NCI-H2029 (cell line): ENCODE data around the gene SPRYD3.
"Not testable (repeated sequence)": the region's sequence is repeated elsewhere in the genome, so short reads cannot be mapped to it uniquely, and the experiment has no call there.

Experiments
- DNase-seq: peaks from one replicate; lab custom pipeline; 2025; lab: John Stamatoyannopoulos, UW

Gene SPRYD3

GRCh38 chr12:53101931-53102781 is 23.0 kb upstream of the SPRYD3 start:
- DNase-seq = no peak

- DNase-seq = no peak
Measured at GRCh38 chr12:53101266-53101665, 22.1 kb upstream of the SPRYD3 start.

GRCh38 chr12:53100466-53101151 is 21.4 kb upstream of the SPRYD3 start:
- no peak for DNase-seq

- peak; percentile 54 for DNase-seq
Measured at GRCh38 chr12:53099071-53099882, 20.1 kb upstream of the SPRYD3 start.

GRCh38 chr12:53098354-53098981 is 19.3 kb upstream of the SPRYD3 start:
- no peak for DNase-seq

- no peak for DNase-seq
Measured at GRCh38 chr12:53097564-53098353, 18.6 kb upstream of the SPRYD3 start, which contains the start of gene IGFBP6. Gene IGFBP6 (plus strand): TSS chr12:53097667. CDS start chr12:53097718, 51 bp downstream.

GRCh38 chr12:53097207-53097563 is 18.0 kb upstream of the SPRYD3 start:
- DNase-seq = no peak

GRCh38 chr12:53096759-53097158 is 17.6 kb upstream of the SPRYD3 start:
- no peak for DNase-seq

GRCh38 chr12:53096089-53096741 is 17.0 kb upstream of the SPRYD3 start:
- no peak for DNase-seq

- not testable (repeated sequence) for DNase-seq
Measured at GRCh38 chr12:53095596-53095895, 16.4 kb upstream of the SPRYD3 start.

GRCh38 chr12:53094796-53095595 is 15.8 kb upstream of the SPRYD3 start:
- DNase-seq = not testable (repeated sequence)

- DNase-seq = no peak
Measured at GRCh38 chr12:53094394-53094787, 15.2 kb upstream of the SPRYD3 start.

GRCh38 chr12:53093777-53094393 is 14.7 kb upstream of the SPRYD3 start:
- DNase-seq = no peak

- DNase-seq = no peak
Measured at GRCh38 chr12:53091756-53092155, 12.6 kb upstream of the SPRYD3 start.

GRCh38 chr12:53090554-53090953 is 11.4 kb upstream of the SPRYD3 start:
- DNase-seq = no peak

- no peak for DNase-seq
Measured at GRCh38 chr12:53090105-53090504, 10.9 kb upstream of the SPRYD3 start.

GRCh38 chr12:53086361-53086760 is 7.2 kb upstream of the SPRYD3 start:
- DNase-seq = no peak

- no peak for DNase-seq
Measured at GRCh38 chr12:53082637-53083175, 3.5 kb upstream of the SPRYD3 start.
